Transverse colon (tissue), 4 donors: ENCODE measurements around the gene EXOC6.

Experiments
- POLR2AphosphoS5 ChIP-seq, 3 donors: sonication (generic); formaldehyde crosslinking; IDR thresholded peaks; one replicate each; pipeline ENCODE4 v1.6.1; 2016; ENCODE audit warnings: antibody characterized with exemption in 3 of 3
- TF ChIP-seq, protein P1 (sequence below), 5 experiments: fragments of 200-600 bp in 3 of 5; fragments of 450-650 bp in 2 of 5; sonication (generic) in 3 of 5; IDR thresholded peaks; 1 replicate in 2 of 5; 2 replicates in 3 of 5; pipeline ENCODE4 v1.5.1; 2016 to 2017; ENCODE audit warnings: antibody characterized with exemption in 5 of 5, inconsistent platforms in 3 of 5, mild to moderate bottlenecking in 2 of 5, moderate library complexity in 1 of 5

DNA sequence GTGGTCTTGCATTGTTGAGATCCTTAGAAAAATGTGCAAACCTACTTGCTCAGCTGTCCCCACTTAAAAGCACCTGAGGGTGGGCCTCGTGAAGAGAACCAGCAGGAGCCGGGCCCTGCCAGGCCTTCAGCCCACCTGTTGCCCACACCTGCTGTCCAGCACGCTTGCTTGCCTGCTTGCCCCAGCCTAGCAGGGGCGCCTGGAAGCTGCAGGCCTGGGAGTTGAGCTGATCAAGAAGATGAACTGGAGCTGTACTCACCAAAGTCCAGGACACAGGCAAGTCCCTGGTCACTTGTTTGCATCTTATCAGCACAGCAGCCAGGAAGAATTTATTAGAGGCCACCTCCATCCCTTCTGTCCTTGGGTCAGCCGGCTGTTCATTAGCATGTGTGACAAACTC is 248.6 kb downstream of the EXOC6 start:
- TF ChIP-seq, protein P1, sequence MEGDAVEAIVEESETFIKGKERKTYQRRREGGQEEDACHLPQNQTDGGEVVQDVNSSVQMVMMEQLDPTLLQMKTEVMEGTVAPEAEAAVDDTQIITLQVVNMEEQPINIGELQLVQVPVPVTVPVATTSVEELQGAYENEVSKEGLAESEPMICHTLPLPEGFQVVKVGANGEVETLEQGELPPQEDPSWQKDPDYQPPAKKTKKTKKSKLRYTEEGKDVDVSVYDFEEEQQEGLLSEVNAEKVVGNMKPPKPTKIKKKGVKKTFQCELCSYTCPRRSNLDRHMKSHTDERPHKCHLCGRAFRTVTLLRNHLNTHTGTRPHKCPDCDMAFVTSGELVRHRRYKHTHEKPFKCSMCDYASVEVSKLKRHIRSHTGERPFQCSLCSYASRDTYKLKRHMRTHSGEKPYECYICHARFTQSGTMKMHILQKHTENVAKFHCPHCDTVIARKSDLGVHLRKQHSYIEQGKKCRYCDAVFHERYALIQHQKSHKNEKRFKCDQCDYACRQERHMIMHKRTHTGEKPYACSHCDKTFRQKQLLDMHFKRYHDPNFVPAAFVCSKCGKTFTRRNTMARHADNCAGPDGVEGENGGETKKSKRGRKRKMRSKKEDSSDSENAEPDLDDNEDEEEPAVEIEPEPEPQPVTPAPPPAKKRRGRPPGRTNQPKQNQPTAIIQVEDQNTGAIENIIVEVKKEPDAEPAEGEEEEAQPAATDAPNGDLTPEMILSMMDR (IDR thresholded peaks at IDR 0.05) = no peak
- TF ChIP-seq POLR2AphosphoS5 (IDR thresholded peaks at IDR 0.05) = no peak
